Skeletal muscle tissue (tissue), 4 donors: ENCODE results near the gene AGBL2. TPM values are rescaled to one million over a fixed set of nuclear protein-coding genes. Genes with fewer than 3 reads are reported as not detected.
"Not testable (repeated sequence)": the region's sequence is repeated elsewhere in the genome, so short reads cannot be mapped to it uniquely, and the experiment has no call there.

ENCODE experiments used
- H3K27ac ChIP-seq: one replicate; pipeline ENCODE4 v1.7.0; 2013; ENCODE audit warnings: mild to moderate bottlenecking, low read depth, low read length, inconsistent platforms
- H3K27me3 ChIP-seq, 3 donors: one replicate each; pipeline ENCODE4 v1.7.0; 2013; ENCODE audit warnings: low read length in 3 of 3; ENCODE audit not compliant: control insufficient read depth in 3 of 3, insufficient read depth in 3 of 3
- H3K36me3 ChIP-seq, 3 donors: one replicate each; pipeline ENCODE4 v1.7.0; 2013; ENCODE audit warnings: low read length in 3 of 3; ENCODE audit not compliant: control insufficient read depth in 3 of 3, insufficient read depth in 3 of 3
- H3K4me1 ChIP-seq, 3 donors: one replicate each; pipeline ENCODE4 v1.7.0; 2013; ENCODE audit warnings: low read length in 3 of 3, mild to moderate bottlenecking in 3 of 3; ENCODE audit not compliant: control insufficient read depth in 3 of 3, insufficient read depth in 3 of 3
- H3K4me3 ChIP-seq, 3 donors: one replicate each; pipeline ENCODE4 v1.7.0; 2013; ENCODE audit warnings: low read length in 3 of 3
- H3K9ac ChIP-seq, 3 donors: one replicate each; pipeline ENCODE4 v1.7.0; 2013; ENCODE audit warnings: low read length in 3 of 3, mild to moderate bottlenecking in 3 of 3, moderate library complexity in 2 of 3, low read depth in 1 of 3
- H3K9me3 ChIP-seq, 3 donors: one replicate each; pipeline ENCODE4 v1.7.0; 2013; ENCODE audit warnings: low read length in 3 of 3; ENCODE audit not compliant: control insufficient read depth in 3 of 3
- total RNA-seq: library from RNA; depleted of rRNA; stranded (reverse); fragments of >200 nt; gene quantifications from one replicate; pipeline ENCODE4 v1.2.3, GENCODE V29; 2014
- donor health status: Osteomylitis.

AGBL2 gene
- total RNA-seq, 1 donor from 2014 or later: 2.6 TPM

- peaks cover 9 to 15% (median 12%) of the 10 kb centered on the region in 3 donors for H3K4me1 ChIP-seq
- no peaks in the 10 kb centered on the region for H3K9me3 ChIP-seq
- peak within 1 kb of the TSS; percentile 97 for H3K27ac ChIP-seq
- peak within 1 kb of the TSS; percentile 91 to 96 (median 95) for H3K4me3 ChIP-seq
- H3K27me3 ChIP-seq: no peaks in the 10 kb centered on the region
- peaks cover 3 to 14% (median 10%) of the 10 kb centered on the region in 3 donors for H3K36me3 ChIP-seq
- H3K9ac ChIP-seq: peak within 1 kb of the TSS; percentile 89 to 95 (median 93)
These were observed 72.9 kb downstream of the AGBL2 start, which contains the start of gene MTCH2 for GRCh38 chr11:47642099-47642855. TSS of gene MTCH2 (minus strand) at chr11:47642559. CDS start at chr11:47642465, 94 bp downstream.

GRCh38 chr11:47641600-47642098 is 73.5 kb downstream of the AGBL2 start:
- Histone ChIP-seq H3K9me3 (no peaks in the 10 kb centered on the region), H3K36me3 (peaks cover 3 to 14% (median 10%) of the 10 kb centered on the region in 3 donors)

GRCh38 chr11:47640506-47640905 is 74.7 kb downstream of the AGBL2 start:
- H3K9me3 ChIP-seq, H3K4me3 ChIP-seq, H3K27ac ChIP-seq, H3K27me3 ChIP-seq, H3K9ac ChIP-seq: not testable (repeated sequence)
- Histone ChIP-seq H3K36me3 (peaks cover 3 to 14% (median 10%) of the 10 kb centered on the region in 3 donors), H3K4me1 (peaks cover 9 to 15% (median 12%) of the 10 kb centered on the region in 3 donors)

More at GRCh38 chr11:47641600-47642098, 73.5 kb downstream of the AGBL2 start:
- Histone ChIP-seq H3K4me3 (peak overlapping the region; percentile 89 to 95 (median 91)), H3K9ac (peak overlapping the region; percentile 89 to 95 (median 93)), H3K4me1 (peaks cover 9 to 15% (median 12%) of the 10 kb centered on the region in 3 donors), H3K27ac (peak overlapping the region; percentile 97), H3K27me3 (no peaks in the 10 kb centered on the region)

GRCh38 chr11:47636331-47636730 is 78.8 kb downstream of the AGBL2 start:
- H3K4me1 ChIP-seq, H3K9me3 ChIP-seq, H3K4me3 ChIP-seq, H3K9ac ChIP-seq, H3K27me3 ChIP-seq, H3K27ac ChIP-seq: not testable (repeated sequence)
- H3K36me3 ChIP-seq: peaks cover 21 to 39% (median 35%) of the 10 kb centered on the region in 3 donors

GRCh38 chr11:47631473-47631872 is 83.7 kb downstream of the AGBL2 start:
- Histone ChIP-seq H3K36me3 (peaks cover 30 to 60% (median 55%) of the 10 kb centered on the region in 3 donors), H3K4me3 (no peak overlapping the region), H3K4me1 (no peaks in the 10 kb centered on the region), H3K9me3 (no peaks in the 10 kb centered on the region), H3K27ac (no peak overlapping the region), H3K27me3 (no peaks in the 10 kb centered on the region), H3K9ac (no peak overlapping the region)

GRCh38 chr11:47628026-47628425 is 87.1 kb downstream of the AGBL2 start:
- H3K9ac ChIP-seq: no peak overlapping the region
- H3K27ac ChIP-seq: no peak overlapping the region
- H3K4me3 ChIP-seq: no peak overlapping the region
- no peaks in the 10 kb centered on the region for H3K27me3 ChIP-seq
- H3K9me3 ChIP-seq: no peaks in the 10 kb centered on the region
- H3K4me1 ChIP-seq: no peaks in the 10 kb centered on the region
- peaks cover 26 to 65% (median 62%) of the 10 kb centered on the region in 3 donors for H3K36me3 ChIP-seq

GRCh38 chr11:47626234-47626633 is 88.9 kb downstream of the AGBL2 start:
- Histone ChIP-seq H3K36me3 (peaks cover 33 to 66% (median 65%) of the 10 kb centered on the region in 3 donors), H3K4me3 (no peak overlapping the region), H3K9ac (no peak overlapping the region), H3K4me1 (no peaks in the 10 kb centered on the region), H3K9me3 (no peaks in the 10 kb centered on the region), H3K27me3 (no peaks in the 10 kb centered on the region), H3K27ac (no peak overlapping the region)

GRCh38 chr11:47620836-47621378 is 94.3 kb downstream of the AGBL2 start:
- Histone ChIP-seq H3K4me1 (no peaks in the 10 kb centered on the region), H3K27me3 (no peaks in the 10 kb centered on the region), H3K9me3 (no peaks in the 10 kb centered on the region), H3K36me3 (peaks cover 29 to 55% (median 51%) of the 10 kb centered on the region in 3 donors), H3K27ac (no peak overlapping the region), H3K9ac (no peak overlapping the region), H3K4me3 (no peak overlapping the region)

GRCh38 chr11:47617417-47617809 is 97.8 kb downstream of the AGBL2 start:
- H3K27ac ChIP-seq: no peak overlapping the region
- no peaks in the 10 kb centered on the region for H3K4me1 ChIP-seq
- no peak overlapping the region for H3K9ac ChIP-seq
- no peaks in the 10 kb centered on the region for H3K27me3 ChIP-seq
- no peaks in the 10 kb centered on the region for H3K9me3 ChIP-seq
- H3K36me3 ChIP-seq: peaks cover 18 to 35% (median 29%) of the 10 kb centered on the region in 3 donors
- H3K4me3 ChIP-seq: no peak overlapping the region
